GM12865 (cell line): ENCODE measurements around the gene ZFR.

Experiments
- DNase-seq: peaks from one replicate; pipeline ENCODE4 v3.0.0; 2010; ENCODE audit warnings: low read depth
- H3K4me3 ChIP-seq: 2 replicates; pipeline ENCODE4 v1.5.1; 2011; ENCODE audit warnings: mild to moderate bottlenecking, low read depth, low read length, control low read depth
- TF ChIP-seq, protein P1 (sequence below): IDR thresholded peaks from 2 replicates; pipeline ENCODE4 v1.5.1; 2011; ENCODE audit warnings: low read length, control low read depth, low read depth, inconsistent platforms; ENCODE audit not compliant: insufficient read depth; ENCODE audit errors: missing control alignments

The ZFR gene

DNA sequence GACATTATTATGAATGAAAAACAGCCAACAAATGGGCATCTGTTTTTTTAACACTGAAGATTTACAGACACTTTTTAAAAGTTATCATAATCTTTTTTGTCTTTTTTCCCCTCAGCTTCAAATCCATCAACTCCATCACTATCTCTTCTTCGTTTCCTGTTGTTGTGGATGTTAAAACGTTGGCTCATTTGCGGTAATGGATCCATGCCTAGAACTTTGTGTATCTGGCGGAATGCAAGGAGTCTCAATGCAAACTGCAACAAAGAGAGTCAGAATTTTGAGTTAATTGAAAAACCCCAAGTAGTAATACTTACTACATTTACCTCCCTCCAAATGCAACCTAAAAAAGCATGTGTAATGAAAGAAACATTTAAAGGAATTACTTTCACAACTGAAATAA lies 88.9 kb downstream of the ZFR start:
- TF ChIP-seq, protein P1, sequence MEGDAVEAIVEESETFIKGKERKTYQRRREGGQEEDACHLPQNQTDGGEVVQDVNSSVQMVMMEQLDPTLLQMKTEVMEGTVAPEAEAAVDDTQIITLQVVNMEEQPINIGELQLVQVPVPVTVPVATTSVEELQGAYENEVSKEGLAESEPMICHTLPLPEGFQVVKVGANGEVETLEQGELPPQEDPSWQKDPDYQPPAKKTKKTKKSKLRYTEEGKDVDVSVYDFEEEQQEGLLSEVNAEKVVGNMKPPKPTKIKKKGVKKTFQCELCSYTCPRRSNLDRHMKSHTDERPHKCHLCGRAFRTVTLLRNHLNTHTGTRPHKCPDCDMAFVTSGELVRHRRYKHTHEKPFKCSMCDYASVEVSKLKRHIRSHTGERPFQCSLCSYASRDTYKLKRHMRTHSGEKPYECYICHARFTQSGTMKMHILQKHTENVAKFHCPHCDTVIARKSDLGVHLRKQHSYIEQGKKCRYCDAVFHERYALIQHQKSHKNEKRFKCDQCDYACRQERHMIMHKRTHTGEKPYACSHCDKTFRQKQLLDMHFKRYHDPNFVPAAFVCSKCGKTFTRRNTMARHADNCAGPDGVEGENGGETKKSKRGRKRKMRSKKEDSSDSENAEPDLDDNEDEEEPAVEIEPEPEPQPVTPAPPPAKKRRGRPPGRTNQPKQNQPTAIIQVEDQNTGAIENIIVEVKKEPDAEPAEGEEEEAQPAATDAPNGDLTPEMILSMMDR = no peak
- no peak overlapping the region for H3K4me3 ChIP-seq
- DNase-seq = no peak

DNA sequence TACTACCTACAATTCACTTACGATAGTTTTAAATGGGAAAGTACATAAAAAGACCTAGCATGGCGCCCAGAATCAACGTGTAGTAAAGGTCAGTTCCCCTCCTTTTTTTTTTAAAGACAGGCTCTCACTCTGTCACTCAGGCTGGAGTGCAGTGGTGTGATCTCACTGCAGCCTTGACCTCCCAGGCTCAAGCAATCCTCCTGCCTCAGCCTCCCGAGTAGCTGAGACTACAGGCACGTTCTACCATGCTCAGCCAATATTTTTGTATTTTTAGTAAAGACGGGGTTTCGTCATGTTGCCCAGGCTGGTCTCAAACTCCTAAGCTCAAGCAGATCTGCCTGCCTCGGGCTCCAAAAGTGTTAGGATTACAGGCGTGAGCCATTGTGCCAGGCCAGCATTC lies 91.1 kb downstream of the ZFR start:
- no peak overlapping the region for H3K4me3 ChIP-seq
- TF ChIP-seq, protein P1 = no peak
- no peak for DNase-seq

DNA sequence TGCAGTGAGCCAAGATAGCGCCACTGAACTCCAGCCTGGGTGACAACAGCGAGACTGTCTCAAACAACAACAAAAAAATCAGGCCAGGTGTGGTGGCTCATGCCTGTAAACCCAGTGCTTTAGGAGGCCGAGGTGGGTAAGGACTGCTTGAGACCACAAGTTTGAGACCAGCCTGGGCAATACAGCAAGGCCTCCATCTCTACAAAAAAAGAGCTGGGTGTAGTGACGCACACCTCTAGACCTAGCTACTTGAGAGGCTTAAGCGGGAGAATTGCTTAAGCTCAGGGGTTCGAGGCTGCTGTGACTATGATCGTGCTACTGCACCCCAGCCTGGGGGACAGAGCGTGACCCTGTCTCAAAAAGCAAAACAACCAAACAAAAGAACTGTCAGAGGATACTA lies 91.9 kb downstream of the ZFR start:
- H3K4me3 ChIP-seq = no peak overlapping the region
- DNase-seq = no peak
- TF ChIP-seq, protein P1 = no peak

DNA sequence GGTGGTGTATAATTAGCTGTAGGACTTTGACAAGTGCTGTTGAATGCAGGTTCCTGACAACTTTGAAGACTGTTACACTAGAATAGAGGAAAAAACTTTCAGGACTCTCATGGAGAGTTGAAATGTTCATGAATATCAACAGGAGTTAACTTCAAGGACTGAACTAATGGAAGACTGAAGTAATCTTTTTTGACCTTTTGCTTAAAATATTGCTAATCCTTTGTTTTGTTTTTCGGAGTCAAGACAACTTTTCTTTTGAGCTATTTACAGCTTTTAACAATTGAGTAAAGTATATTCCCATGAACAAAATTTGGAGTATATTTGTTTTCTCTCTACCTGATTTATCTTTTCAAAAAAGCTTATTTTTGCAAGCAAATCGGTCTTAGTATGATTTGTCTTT lies 97.7 kb downstream of the ZFR start:
- TF ChIP-seq, protein P1 = no peak
- H3K4me3 ChIP-seq = no peak overlapping the region
- no peak for DNase-seq

DNA sequence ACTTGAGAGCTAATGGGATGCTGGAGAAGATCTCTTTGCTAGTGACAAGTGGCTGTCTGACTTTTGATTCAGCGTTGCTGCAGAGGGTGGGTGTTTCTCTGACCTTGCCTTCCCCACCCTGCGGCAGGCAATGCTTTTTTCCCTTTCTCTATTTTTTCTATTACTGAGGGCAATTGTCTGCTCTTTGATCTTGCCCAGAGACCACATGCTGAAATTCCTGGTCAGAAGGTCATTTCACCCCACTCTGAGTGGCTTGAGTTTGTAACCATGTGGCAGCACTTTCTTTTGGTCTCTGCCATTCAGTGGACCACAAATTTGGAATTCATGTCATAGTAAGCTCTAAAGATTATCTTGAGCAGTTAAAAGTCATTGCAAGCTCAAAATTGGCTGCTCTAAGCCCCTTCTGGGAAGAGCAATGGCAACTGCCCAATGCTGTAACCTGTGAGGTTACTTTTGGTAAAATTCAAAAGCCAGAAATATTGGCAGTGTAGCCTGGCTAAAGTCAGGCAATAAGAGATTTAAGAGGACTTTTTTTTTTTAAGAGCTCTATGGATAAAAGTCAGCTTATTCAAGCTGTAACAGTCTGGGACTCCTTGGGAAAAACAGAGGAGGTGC lies 101.4 kb downstream of the ZFR start:
- no peak overlapping the region for H3K4me3 ChIP-seq
- TF ChIP-seq, protein P1 = no peak
- DNase-seq = no peak

DNA sequence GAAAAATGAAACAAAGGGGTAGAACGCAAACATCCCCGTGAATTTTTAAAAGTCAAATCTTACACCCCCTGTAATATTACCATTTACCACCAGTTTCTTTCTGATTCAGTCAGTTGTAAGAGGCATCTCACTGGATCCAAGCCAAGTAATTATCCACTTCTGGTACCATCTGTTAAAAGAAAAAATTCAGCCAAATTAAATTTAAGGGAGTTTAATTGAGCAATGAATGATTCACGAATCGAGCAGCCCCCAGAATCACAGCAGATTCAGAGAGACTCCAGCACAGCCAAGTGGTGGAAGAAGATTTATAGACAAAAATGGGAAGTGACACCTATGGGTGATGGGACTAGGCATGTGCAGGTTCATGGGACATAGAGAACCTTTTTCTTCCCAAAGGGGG lies 101.9 kb downstream of the ZFR start:
- TF ChIP-seq, protein P1 = no peak
- H3K4me3 ChIP-seq = no peak overlapping the region
- no peak for DNase-seq

DNA sequence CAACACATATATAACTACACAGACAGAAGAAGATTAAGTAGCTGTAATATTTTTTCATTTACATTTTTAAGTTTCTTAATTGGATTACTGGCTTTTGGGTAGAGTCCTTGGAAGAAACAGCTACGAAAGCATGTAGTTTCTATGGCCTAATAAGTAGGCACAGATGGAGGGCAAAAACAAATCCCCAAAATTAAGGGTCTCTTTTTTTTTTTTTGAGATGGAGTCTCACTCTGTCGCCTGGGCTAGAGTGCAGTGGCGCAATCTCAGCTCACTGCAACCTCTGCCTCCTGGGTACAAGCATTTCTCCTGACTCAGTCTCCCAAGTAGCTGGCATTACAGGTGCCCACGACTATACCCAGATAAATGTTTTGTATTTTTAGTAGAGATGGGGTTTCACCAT lies 104.7 kb downstream of the ZFR start:
- no peak for DNase-seq
- H3K4me3 ChIP-seq = no peak overlapping the region
- TF ChIP-seq, protein P1 = no peak
